Lower leg skin (tissue), 3 donors: ENCODE results near the gene CDKAL1.

ENCODE experiments used
- POLR2A ChIP-seq, 2 donors: fragments of 450-650 bp; IDR thresholded peaks; one replicate each; pipeline ENCODE4 v1.6.1; 2016 to 2017; ENCODE audit warnings: antibody characterized with exemption in 2 of 2, mild to moderate bottlenecking in 1 of 2, moderate library complexity in 1 of 2
- TF ChIP-seq, protein P1 (sequence below), 3 donors: fragments of 450-650 bp; IDR thresholded peaks; one replicate each; pipeline ENCODE4 v1.5.1; 2016; ENCODE audit warnings: antibody characterized with exemption in 3 of 3, mild to moderate bottlenecking in 3 of 3, moderate library complexity in 2 of 3

DNA sequence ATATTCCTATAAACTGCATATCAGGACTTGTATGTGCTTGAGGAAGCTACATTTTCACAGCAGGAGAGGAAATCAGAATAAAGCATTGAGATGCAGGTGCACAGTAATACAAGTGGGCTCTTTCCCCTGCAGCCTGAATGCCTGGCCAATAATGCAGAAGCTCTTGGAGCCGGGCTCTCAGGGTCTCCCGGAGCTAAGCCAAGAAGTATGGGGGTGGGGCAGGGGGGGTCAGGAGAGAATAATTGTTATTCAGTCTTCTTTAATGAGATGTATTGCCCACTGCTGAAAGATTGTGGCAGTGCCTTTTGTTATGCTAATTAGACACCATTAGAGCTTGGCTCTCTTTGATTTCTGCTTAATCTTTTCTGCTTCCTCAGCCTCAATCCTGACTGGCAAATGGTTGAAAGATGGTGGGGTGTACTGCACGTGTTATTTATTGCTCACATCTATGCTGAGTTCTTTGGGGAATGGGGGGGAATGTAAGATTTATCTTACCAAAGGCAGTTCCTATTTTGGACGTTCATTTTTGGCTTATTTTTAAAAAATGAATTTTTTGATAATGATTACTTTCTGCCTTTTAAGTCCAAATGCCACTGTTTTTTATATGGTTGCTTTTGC is 651.7 kb downstream of the CDKAL1 start:
- TF ChIP-seq, protein P1, sequence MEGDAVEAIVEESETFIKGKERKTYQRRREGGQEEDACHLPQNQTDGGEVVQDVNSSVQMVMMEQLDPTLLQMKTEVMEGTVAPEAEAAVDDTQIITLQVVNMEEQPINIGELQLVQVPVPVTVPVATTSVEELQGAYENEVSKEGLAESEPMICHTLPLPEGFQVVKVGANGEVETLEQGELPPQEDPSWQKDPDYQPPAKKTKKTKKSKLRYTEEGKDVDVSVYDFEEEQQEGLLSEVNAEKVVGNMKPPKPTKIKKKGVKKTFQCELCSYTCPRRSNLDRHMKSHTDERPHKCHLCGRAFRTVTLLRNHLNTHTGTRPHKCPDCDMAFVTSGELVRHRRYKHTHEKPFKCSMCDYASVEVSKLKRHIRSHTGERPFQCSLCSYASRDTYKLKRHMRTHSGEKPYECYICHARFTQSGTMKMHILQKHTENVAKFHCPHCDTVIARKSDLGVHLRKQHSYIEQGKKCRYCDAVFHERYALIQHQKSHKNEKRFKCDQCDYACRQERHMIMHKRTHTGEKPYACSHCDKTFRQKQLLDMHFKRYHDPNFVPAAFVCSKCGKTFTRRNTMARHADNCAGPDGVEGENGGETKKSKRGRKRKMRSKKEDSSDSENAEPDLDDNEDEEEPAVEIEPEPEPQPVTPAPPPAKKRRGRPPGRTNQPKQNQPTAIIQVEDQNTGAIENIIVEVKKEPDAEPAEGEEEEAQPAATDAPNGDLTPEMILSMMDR (IDR thresholded peaks at IDR 0.05) = no peak
- TF ChIP-seq POLR2A (IDR thresholded peaks at IDR 0.05) = no peak
